Neutrophil (primary cell): ENCODE results near the gene STXBP5.

Experiments used
- H3K27ac ChIP-seq: fragments of 200-600 bp; sonication (generic); 2 replicates; pipeline ENCODE4 v1.5.1; 2016; ENCODE audit warnings: mild to moderate bottlenecking, moderate library complexity
- H3K27me3 ChIP-seq: fragments of 200-600 bp; sonication (generic); 2 replicates; pipeline ENCODE4 v1.6.0; 2016; ENCODE audit warnings: mild to moderate bottlenecking
- H3K36me3 ChIP-seq: fragments of 200-600 bp; sonication (generic); 2 replicates; pipeline ENCODE4 v1.5.1; 2017
- H3K4me1 ChIP-seq, 2 experiments: fragments of 200-600 bp in 1 of 2; sonication (generic) in 1 of 2; 1 replicate in 1 of 2; 2 replicates in 1 of 2; pipeline versions ENCODE4 v1.5.1 to v1.6.1; 2013 to 2016; ENCODE audit warnings: low read depth in 1 of 2, low read length in 1 of 2, mild to moderate bottlenecking in 1 of 2, moderate library complexity in 1 of 2; ENCODE audit not compliant: control insufficient read depth in 1 of 2, insufficient read depth in 1 of 2
- H3K4me3 ChIP-seq, 2 experiments: fragments of 200-600 bp in 1 of 2; sonication (generic) in 1 of 2; 1 replicate in 1 of 2; 2 replicates in 1 of 2; pipeline ENCODE4 v1.5.1; 2013 to 2016; ENCODE audit warnings: low read depth in 1 of 2, low read length in 1 of 2, mild to moderate bottlenecking in 1 of 2, moderate library complexity in 1 of 2
- H3K9me3 ChIP-seq: fragments of 200-600 bp; sonication (generic); 2 replicates; pipeline ENCODE4 v1.5.1; 2016
- TF ChIP-seq, protein P1 (sequence below): fragments of 200-600 bp; sonication (generic); IDR thresholded peaks from 2 replicates; pipeline ENCODE4 v1.5.1; 2016; ENCODE audit warnings: antibody characterized with exemption

STXBP5 gene

DNA sequence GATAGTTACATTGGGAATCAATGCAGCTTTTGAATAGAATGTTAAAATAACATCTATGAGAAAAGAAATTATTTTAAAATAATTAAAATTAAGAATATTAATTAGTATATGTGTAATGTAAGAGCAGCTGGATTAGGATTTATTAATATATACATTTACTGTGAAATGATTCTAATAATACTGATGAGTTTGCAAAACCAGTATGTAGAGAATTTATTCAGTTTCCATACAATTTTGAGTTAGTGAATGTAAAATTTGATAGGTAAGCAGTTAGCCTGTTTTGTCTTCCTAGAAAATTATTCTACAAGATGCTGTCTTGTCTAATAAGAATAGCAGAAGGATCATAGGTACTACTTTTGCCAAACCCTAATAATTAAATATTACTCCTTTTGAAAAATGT, 70.6 kb downstream of the STXBP5 start:
- H3K27me3 ChIP-seq: no peaks in the 10 kb centered on the region
- no peak overlapping the region for H3K4me3 ChIP-seq
- peaks cover 6% of the 10 kb centered on the region in 2 experiments for H3K4me1 ChIP-seq
- no peaks in the 10 kb centered on the region for H3K9me3 ChIP-seq
- TF ChIP-seq, protein P1, sequence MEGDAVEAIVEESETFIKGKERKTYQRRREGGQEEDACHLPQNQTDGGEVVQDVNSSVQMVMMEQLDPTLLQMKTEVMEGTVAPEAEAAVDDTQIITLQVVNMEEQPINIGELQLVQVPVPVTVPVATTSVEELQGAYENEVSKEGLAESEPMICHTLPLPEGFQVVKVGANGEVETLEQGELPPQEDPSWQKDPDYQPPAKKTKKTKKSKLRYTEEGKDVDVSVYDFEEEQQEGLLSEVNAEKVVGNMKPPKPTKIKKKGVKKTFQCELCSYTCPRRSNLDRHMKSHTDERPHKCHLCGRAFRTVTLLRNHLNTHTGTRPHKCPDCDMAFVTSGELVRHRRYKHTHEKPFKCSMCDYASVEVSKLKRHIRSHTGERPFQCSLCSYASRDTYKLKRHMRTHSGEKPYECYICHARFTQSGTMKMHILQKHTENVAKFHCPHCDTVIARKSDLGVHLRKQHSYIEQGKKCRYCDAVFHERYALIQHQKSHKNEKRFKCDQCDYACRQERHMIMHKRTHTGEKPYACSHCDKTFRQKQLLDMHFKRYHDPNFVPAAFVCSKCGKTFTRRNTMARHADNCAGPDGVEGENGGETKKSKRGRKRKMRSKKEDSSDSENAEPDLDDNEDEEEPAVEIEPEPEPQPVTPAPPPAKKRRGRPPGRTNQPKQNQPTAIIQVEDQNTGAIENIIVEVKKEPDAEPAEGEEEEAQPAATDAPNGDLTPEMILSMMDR: no peak
- H3K27ac ChIP-seq: no peak overlapping the region
- peaks cover 53% of the 10 kb centered on the region for H3K36me3 ChIP-seq

DNA sequence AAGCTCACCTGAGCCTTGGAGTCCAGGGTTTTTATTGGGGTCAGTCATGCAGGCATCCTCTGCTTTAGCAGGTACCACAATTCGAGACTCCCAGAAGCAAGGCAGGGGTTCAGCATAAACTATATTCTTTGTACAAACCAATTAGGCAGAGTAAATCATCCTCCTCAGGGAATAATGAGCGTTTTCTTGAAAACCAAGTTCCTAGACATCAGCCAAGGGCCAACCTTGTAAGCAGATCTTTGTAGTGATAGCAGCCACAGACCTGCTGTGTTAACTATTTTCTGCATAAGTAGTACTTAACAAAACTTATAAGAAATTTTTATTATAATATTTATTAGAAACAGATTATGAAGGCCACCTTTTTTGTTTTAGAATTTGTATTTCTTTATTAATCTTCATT, 74.7 kb downstream of the STXBP5 start:
- Histone ChIP-seq H3K36me3 (peaks cover 49% of the 10 kb centered on the region), H3K27me3 (no peaks in the 10 kb centered on the region), H3K9me3 (no peaks in the 10 kb centered on the region), H3K4me1 (peaks cover 6 to 16% of the 10 kb centered on the region in 2 experiments), H3K27ac (peak overlapping the region; percentile 50), H3K4me3 (no peak overlapping the region)
- TF ChIP-seq, protein P1: no peak

DNA sequence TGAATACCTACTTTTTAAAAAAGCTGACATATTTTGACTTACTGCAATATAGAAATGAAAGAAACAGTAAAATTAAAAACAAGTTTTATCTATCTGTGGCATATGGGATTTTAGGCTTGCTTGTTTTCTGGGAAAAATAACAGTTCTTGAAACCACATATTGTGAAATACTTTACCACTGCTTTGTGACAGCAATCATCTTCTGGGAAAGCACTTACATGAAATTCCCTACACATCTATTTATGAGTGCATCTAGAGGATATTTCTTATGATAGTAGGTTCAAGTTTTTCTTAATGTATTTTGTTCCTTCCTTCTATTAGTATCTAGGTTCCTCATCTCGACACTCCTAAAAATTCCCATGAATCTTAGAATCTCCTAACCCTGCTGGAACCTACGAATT, 75.2 kb downstream of the STXBP5 start:
- H3K4me1 ChIP-seq: peaks cover 6 to 17% of the 10 kb centered on the region in 2 experiments
- no peaks in the 10 kb centered on the region for H3K27me3 ChIP-seq
- H3K4me3 ChIP-seq: no peak overlapping the region
- H3K9me3 ChIP-seq: no peaks in the 10 kb centered on the region
- TF ChIP-seq, protein P1: no peak
- H3K36me3 ChIP-seq: peaks cover 48% of the 10 kb centered on the region
- peak overlapping the region; percentile 50 for H3K27ac ChIP-seq

DNA sequence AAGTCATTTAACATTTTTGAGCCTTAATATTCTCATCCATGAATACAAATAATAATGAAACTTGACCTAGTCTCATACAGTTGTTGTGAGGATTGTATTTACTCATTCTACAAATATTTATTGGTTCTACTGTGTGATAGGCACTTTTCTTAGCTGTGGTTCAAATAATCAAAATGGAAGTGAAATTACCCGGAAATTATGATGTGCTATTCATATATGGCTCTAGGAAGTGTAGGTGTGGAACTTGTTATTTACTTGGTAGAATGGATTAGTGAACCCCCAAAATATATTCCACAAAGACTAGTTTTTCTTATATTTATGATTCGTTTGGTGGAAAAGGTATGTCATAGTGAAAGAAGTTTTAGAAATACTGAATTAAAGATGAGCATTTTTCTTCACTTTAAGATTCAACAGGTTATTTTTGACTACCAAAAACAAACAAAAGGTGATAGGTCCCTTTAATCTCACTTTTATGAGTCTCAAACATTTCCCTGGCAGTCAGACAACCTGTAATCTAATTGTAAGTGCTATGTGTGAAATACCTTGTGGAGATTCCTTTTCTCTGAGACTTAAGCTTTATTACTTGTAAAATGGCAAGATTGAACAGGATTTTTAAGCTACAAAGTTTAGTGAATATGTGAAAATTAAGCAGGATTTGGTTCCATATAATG, 77.8 kb downstream of the STXBP5 start:
- no peaks in the 10 kb centered on the region for H3K9me3 ChIP-seq
- peaks cover 37% of the 10 kb centered on the region for H3K36me3 ChIP-seq

DNA sequence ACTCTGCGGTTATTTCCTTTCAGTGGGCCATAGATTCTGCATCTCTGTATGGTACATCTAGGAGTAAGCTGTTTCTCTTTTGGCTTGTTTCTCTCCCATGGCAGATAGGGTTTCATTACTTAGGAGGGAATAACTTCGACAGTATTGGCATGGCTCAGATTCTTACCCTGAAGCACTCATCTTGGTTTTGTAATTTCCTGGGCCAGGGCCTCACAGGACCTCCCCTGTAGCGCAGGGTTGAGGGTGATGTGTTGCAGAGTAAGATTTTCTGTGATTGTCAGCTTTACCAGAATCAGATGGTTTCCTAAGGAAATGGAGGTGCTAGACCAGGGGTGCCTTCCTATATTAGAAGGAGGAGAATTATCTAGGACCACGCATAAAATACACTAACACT, 78.3 kb downstream of the STXBP5 start:
- H3K27ac ChIP-seq: peak overlapping the region; percentile 7
- no peaks in the 10 kb centered on the region for H3K9me3 ChIP-seq
- H3K27me3 ChIP-seq: no peaks in the 10 kb centered on the region
- no peak overlapping the region for H3K4me3 ChIP-seq
- H3K4me1 ChIP-seq: peaks cover 17 to 31% of the 10 kb centered on the region in 2 experiments
- H3K36me3 ChIP-seq: peaks cover 32% of the 10 kb centered on the region
- TF ChIP-seq, protein P1: no peak

More for the DNA sequence above, 77.8 kb downstream of the STXBP5 start:
- TF ChIP-seq, protein P1: no peak
- Histone ChIP-seq H3K4me3 (no peak overlapping the region), H3K4me1 (peaks cover 17 to 31% of the 10 kb centered on the region in 2 experiments), H3K27ac (peak overlapping the region; percentile 7), H3K27me3 (no peaks in the 10 kb centered on the region)
